Cortex of kidney (tissue), 1 donor: ENCODE results near the gene CSNK2B.
A peak's percentile ranks its signal among the peaks of the same experiment; 100 is the strongest.
"Not testable (repeated sequence)": the region's sequence is repeated elsewhere in the genome, so short reads cannot be mapped to it uniquely, and the experiment has no call there.

ENCODE experiments used
- DNase-seq: peaks from one replicate; lab custom pipeline; 2025; lab: John Stamatoyannopoulos, UW

CSNK2B gene

GRCh38 chr6:31687860-31688693 lies 22.2 kb downstream of the CSNK2B start:
- no peak for DNase-seq

GRCh38 chr6:31689249-31690110 lies 23.6 kb downstream of the CSNK2B start:
- DNase-seq, result no peak

GRCh38 chr6:31690231-31691077 lies 24.6 kb downstream of the CSNK2B start:
- no peak for DNase-seq

GRCh38 chr6:31691078-31691463 lies 25.2 kb downstream of the CSNK2B start:
- DNase-seq, result no peak

DNA sequence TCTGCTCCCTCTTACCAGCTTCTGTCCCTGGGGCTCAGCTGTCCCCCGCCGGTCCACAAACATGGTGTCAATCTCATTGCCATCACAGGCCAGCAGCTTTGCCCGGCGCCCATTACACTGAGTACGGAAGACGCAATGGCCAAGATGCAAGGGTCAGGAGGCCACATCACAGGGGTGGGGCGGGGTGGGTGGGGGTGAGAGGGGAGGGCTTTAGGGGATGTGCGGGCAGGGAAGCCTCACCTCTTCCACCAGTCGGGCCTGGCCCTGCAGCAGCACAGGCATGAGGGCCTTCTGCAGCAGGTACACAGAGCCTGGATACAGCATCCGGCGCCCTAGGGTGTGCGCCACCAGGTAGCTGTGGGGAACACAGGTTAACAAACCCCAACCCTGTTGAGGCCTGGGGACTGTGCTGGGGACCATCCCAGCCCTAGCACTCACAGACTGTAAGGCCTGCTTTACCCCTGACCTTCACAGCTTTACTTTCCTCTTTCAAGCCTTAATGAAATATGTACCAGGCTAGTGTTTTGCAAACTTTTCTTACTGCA lies 25.8 kb downstream of the CSNK2B start:
- no peak for DNase-seq

GRCh38 chr6:31692353-31692752 lies 26.5 kb downstream of the CSNK2B start:
- DNase-seq, result no peak

DNA sequence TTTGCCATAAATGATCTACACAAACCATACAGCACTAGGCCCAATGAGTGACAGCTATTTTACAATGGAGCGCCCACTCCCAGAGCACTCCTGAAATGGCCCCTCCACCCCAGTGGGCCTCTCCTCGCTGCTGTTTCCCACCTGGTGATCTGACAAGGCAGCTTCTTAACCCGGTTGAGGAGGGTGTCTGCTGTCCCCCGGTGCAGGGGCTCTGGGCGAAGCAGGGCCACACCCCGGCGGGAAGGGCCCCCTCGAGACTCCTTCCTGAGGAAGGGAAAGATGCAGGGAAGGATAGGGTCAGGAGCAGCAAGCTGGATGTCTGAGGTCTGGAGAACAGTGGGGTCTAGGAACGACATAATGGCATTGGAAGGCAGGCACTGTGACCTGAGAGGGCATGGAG lies 27.0 kb downstream of the CSNK2B start:
- no peak for DNase-seq

GRCh38 chr6:31693535-31693934 lies 27.7 kb downstream of the CSNK2B start:
- DNase-seq, result no peak

DNA sequence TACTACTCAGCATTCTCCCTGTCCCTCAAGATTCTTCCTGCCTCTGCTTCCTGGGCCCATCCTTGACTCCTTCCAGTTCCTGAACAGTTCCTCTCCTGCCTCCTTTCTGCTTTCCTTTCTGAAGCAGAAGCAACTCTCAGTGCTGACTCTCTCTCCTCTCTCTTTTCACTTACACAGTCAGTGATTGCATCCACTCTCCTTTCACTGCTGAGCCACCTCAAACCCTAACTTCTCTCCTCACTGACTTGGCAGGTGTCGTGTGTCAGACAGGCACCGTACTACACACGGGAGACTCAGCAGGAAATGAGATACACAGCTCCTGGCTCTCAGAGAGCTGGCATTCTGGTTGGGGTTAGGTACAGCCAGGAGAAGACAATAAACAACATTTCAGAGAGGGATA lies 31.7 kb downstream of the CSNK2B start:
- DNase-seq, result no peak

DNA sequence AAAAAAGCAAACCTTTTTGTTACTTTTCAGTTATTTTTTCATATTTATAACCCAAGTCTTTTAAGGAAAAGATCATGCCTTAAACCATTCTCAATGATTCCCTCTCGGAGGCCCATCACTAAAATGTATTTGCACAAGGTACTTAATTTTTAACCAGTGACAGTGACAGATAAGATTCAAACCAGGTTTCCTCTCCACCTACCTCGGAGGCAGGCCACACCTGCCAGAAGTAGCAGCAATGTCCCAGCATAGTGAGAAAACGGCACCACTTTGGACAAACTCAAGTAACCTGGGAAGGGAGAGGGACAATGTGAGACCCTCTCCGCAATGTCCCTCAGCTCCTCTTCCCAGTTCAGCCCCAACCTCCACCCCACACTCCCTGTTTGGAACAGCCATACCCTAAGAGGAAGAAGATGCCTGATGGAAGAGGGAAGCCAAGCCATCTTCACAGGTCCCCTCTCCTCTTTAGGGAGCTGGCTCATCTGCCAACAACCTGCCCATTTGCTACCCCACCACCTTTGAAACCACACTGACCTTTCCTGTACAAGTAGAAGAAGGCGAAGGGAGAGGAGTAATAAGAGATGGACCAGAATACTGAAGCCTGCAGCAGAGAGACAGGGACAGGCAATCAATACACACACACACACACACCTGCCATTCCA lies 35.0 kb downstream of the CSNK2B start:
- DNase-seq, result no peak

DNA sequence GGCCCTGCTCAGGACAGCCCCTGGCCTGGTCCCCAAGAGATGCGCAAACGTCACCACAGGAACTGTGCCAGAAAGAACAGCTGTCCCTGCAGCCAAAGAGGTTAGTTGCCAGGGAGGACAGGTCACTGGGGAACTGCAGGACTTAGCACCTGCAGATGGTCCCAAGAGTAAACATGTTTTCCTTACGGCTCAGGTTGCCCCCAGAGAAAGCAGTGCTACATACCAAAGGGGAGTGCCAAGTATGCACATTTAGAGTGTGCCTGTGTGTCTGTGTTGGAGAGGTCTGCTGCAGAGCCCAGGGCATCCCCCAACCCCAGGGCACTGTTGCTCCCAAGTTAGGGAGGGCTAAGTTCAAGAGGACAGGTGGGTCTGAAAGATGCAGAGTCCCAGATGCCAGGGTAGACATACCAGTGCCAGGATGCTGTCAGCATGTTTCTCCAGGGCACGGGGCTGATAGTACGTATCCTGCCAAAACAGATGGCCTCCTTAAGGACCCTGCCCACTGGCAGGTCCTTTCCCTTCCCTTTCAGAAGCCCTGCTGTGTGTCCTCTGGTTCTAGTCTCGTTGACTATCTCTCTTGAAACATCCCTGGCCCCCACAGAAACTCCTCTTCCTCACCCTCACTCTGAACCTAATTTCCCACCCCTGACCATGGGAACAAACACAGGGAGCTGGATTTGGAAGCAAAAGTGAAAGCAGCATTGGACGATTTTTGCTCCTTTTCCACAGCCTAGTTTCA lies 36.0 kb downstream of the CSNK2B start:
- DNase-seq, result no peak

- DNase-seq, result no peak
Observed at GRCh38 chr6:31702405-31702818, 36.5 kb downstream of the CSNK2B start.

- peak; percentile 48 for DNase-seq
Observed at GRCh38 chr6:31702819-31703716, 37.2 kb downstream of the CSNK2B start, which contains the start of gene ABHD16A. Gene ABHD16A (minus strand): TSS chr6:31703324. CDS start chr6:31703281, 43 bp downstream.

DNA sequence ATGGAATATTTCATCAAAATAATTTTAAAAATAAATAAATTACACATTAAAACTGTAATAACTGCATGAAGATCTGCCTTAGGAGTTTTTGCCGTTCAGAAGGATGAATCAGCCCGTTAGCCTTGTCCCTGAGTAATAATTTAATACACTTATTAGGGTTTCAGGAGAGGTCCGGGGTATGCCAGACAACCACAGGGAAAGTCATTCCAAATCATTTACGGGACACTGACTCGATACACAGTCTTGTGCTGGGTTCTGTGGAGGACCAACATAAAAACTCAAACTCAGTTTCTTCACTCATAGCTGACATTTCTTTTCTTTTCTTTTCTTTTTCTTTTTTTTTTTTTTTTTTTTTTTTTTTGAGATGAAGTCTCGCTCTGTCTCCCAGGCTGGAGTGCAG lies 40.1 kb downstream of the CSNK2B start:
- no peak for DNase-seq

GRCh38 chr6:31706599-31706998 lies 40.7 kb downstream of the CSNK2B start, which contains the start of gene LY6G6F:
Gene LY6G6F (plus strand): TSS chr6:31706866. CDS start chr6:31706907, 41 bp downstream.
- DNase-seq, result no peak

DNA sequence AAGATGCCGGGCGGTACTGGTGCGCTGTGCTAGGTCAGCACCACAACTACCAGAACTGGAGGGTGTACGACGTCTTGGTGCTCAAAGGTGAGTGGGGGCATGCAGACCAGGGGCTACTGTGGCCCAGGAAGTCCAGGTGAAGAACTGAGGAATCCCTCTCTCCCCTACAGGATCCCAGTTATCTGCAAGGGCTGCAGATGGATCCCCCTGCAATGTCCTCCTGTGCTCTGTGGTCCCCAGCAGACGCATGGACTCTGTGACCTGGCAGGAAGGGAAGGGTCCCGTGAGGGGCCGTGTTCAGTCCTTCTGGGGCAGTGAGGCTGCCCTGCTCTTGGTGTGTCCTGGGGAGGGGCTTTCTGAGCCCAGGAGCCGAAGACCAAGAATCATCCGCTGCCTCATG lies 41.8 kb downstream of the CSNK2B start:
- no peak for DNase-seq

DNA sequence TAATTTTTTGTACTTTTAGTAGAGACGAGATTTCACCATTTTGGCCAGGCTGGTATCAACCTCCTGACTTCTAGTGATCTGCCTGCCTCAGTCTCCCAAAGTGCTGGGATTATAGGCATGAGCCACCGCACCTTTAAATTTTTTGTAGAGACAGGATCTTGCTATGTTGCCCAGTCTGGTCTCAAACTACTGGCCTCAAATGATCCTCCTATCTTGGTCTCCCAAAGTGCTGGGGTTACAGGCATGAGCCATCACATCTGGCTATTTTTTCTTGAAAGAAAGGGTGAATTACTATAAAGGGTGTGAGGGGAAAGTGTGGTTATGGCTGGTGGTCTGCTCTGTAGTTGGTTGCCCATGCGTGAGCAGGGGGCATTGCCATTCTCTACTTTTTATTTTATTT lies 42.3 kb downstream of the CSNK2B start:
- DNase-seq, result no peak

DNA sequence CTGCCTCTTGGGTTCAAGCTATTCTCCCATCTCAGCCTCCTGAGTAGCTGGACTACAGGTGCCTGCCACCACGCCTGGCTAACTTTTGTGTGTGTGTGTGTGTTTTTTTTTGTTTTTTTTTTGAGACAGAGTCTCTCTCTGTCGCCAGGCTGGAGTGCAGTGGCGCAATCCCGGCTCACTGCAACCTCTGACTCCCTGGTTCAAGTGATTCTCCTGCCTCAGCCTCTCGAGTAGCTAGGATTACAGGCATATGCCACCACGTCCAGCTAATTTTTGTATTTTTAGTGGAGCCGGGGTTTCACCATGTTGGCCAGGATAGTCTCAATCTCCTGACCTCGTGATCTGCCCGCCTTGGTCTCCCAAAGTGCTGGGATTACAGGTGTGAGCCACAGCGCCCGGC lies 43.3 kb downstream of the CSNK2B start:
- DNase-seq, result not testable (repeated sequence)

DNA sequence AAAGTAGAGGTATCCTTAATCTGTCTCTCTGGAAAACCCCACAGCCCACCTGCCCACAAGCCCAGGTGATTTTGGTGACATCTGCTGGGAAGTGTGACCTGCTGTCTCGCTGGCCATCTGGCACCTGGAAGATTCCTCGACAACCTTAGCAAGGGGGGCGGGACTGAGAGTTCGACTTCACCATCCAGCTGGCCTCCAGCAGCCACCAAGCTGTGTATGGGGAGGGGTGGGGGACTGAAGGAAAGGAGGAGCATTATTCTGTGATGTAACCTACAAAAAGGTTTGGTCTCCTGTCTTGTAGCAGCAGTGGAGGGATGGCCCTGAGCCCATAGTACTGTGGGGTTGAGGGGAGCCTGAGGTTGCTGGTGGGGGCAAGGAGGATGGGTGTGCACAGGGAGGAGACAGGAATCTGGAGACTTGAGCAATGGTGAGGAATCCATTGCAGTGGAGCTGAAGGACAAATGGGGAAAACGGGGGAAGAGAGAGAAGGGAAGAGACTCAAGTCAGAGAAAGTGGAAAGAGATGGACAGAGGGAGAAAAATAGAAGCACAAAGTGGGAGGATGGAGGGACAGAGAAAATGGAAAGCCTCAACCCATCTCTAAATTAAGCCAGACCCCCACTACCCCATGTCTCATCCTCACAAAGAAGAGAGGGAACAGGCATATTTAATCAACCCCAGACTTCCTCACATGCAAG lies 44.8 kb downstream of the CSNK2B start:
- DNase-seq, result no peak
